Neural progenitor cell (in vitro differentiated cells): ENCODE data around the gene MARS1. TPM values are rescaled to one million over a fixed set of nuclear protein-coding genes. Genes with fewer than 3 reads are reported as not detected.

Experiments
- DNase-seq: peaks from one replicate; pipeline ENCODE4 v3.0.0-alpha.2; 2016; ENCODE audit warnings: low spot score
- H2AFZ ChIP-seq: fragments of 200-600 bp; sonication (generic); replicated peaks from 2 replicates; pipeline ENCODE4 v1.6.1; 2016; ENCODE audit warnings: antibody characterized with exemption
- H3F3A ChIP-seq: fragments of 200-600 bp; sonication (generic); 2 replicates; pipeline ENCODE4 v1.6.1; 2016; ENCODE audit warnings: antibody characterized with exemption, low read depth
- H3K27ac ChIP-seq: fragments of 200-600 bp; sonication (generic); 2 replicates; pipeline ENCODE4 v1.5.1; 2016; ENCODE audit warnings: mild to moderate bottlenecking
- H3K27me3 ChIP-seq: fragments of 200-600 bp; sonication (generic); 2 replicates; pipeline ENCODE4 v1.6.1; 2016; ENCODE audit warnings: mild to moderate bottlenecking, moderate library complexity
- H3K36me3 ChIP-seq: fragments of 200-600 bp; sonication (generic); 2 replicates; pipeline ENCODE4 v1.5.1; 2016
- H3K4me1 ChIP-seq: fragments of 200-600 bp; sonication (generic); 2 replicates; pipeline ENCODE4 v1.6.1; 2016; ENCODE audit warnings: mixed run types
- H3K4me2 ChIP-seq: fragments of 200-600 bp; sonication (generic); 2 replicates; pipeline ENCODE4 v1.6.1; 2016
- H3K4me3 ChIP-seq: fragments of 200-600 bp; sonication (generic); 2 replicates; pipeline ENCODE4 v1.5.1; 2016
- H3K79me2 ChIP-seq: fragments of 200-600 bp; sonication (generic); 2 replicates; pipeline ENCODE4 v1.6.1; 2016; ENCODE audit warnings: low read depth
- H3K9ac ChIP-seq: fragments of 200-600 bp; sonication (generic); 2 replicates; pipeline ENCODE4 v1.6.1; 2016
- H3K9me3 ChIP-seq: fragments of 200-600 bp; sonication (generic); 2 replicates; pipeline ENCODE4 v1.5.1; 2016; ENCODE audit warnings: low read depth
- H4K20me1 ChIP-seq: fragments of 200-600 bp; sonication (generic); 2 replicates; pipeline ENCODE4 v1.6.1; 2016; ENCODE audit warnings: low read depth
- H3K27ac Mint-ChIP-seq: 3 replicates; pipeline ENCODE4 v1.8.0; 2021; ENCODE audit warnings: mixed read lengths
- H3K27me3 Mint-ChIP-seq: 2 replicates; pipeline ENCODE4 v1.8.0; 2022; ENCODE audit warnings: low read depth, mild to moderate bottlenecking, inconsistent platforms, moderate library complexity, mixed read lengths; ENCODE audit not compliant: insufficient read depth
- H3K36me3 Mint-ChIP-seq: 3 replicates; pipeline ENCODE4 v1.8.0; 2021; ENCODE audit warnings: mixed read lengths
- H3K4me1 Mint-ChIP-seq: 3 replicates; pipeline ENCODE4 v1.8.0; 2021; ENCODE audit warnings: mixed read lengths
- H3K4me3 Mint-ChIP-seq: 3 replicates; pipeline ENCODE4 v1.8.0; 2021; ENCODE audit warnings: mild to moderate bottlenecking, moderate library complexity, mixed read lengths
- H3K9me3 Mint-ChIP-seq: 3 replicates; pipeline ENCODE4 v1.8.0; 2020; ENCODE audit warnings: mixed read lengths
- CTCF ChIP-seq: fragments of 200-600 bp; sonication (generic); IDR thresholded peaks from 2 replicates; pipeline ENCODE4 v1.5.1; 2017; ENCODE audit warnings: antibody characterized with exemption, mild to moderate bottlenecking
- EZH2 ChIP-seq: fragments of 200-600 bp; sonication (generic); IDR thresholded peaks from 2 replicates; pipeline ENCODE4 v1.6.1; 2017; ENCODE audit warnings: antibody characterized with exemption, mild to moderate bottlenecking, moderate library complexity
- EZH2phosphoT487 ChIP-seq: fragments of 200-600 bp; sonication (generic); IDR thresholded peaks from 2 replicates; pipeline ENCODE4 v1.6.1; 2017; ENCODE audit warnings: antibody characterized with exemption
- total RNA-seq: library from RNA; depleted of rRNA; stranded (reverse); fragments of >200 nt; gene quantifications from 2 replicates; pipeline ENCODE4 v1.2.3, GENCODE V29; 2015; ENCODE audit warnings: low replicate concordance

MARS1 gene
- total RNA-seq, 1 donor from 2014 or later: 109 TPM

- peaks cover 48% of the 10 kb centered on the region for H3K36me3 Mint-ChIP-seq
These were observed 48.7 kb downstream of the MARS1 start for GRCh38 chr12:57536597-57536942.

GRCh38 chr12:57539134-57539768, 51.4 kb downstream of the MARS1 start:
- peaks cover 6% of the 10 kb centered on the region for H3K4me1 Mint-ChIP-seq
- no peak overlapping the region for H3K27ac ChIP-seq
- H3K9ac ChIP-seq: no peak overlapping the region
- no peaks in the 10 kb centered on the region for H3F3A ChIP-seq
- H3K9me3 ChIP-seq: no peaks in the 10 kb centered on the region
- peaks cover 7% of the 10 kb centered on the region for H3K79me2 ChIP-seq
- H3K27me3 Mint-ChIP-seq: peaks cover 6% of the 10 kb centered on the region
- H3K9me3 Mint-ChIP-seq: no peaks in the 10 kb centered on the region
- no peak overlapping the region for H3K4me3 Mint-ChIP-seq
- TF ChIP-seq EZH2phosphoT487 (no peak), CTCF (no peak), EZH2 (no peak)
- H3K36me3 Mint-ChIP-seq: peaks cover 29% of the 10 kb centered on the region
- H3K27ac Mint-ChIP-seq: no peak overlapping the region
- no peaks in the 10 kb centered on the region for H3K36me3 ChIP-seq
- no peak overlapping the region for H3K4me3 ChIP-seq
- H3K27me3 ChIP-seq: no peaks in the 10 kb centered on the region
- no peak overlapping the region for H3K4me2 ChIP-seq
- H2AFZ ChIP-seq: no peak overlapping the region
- no peak for DNase-seq
- H4K20me1 ChIP-seq: peaks cover 28% of the 10 kb centered on the region
- H3K4me1 ChIP-seq: no peaks in the 10 kb centered on the region

More at GRCh38 chr12:57536597-57536942, 48.7 kb downstream of the MARS1 start:
- TF ChIP-seq EZH2phosphoT487 (no peak), EZH2 (no peak), CTCF (no peak)
- Histone ChIP-seq H3K36me3 (no peaks in the 10 kb centered on the region), H3K27me3 (no peaks in the 10 kb centered on the region), H2AFZ (no peak overlapping the region), H3K4me3 (no peak overlapping the region), H3K9me3 (no peaks in the 10 kb centered on the region), H3K4me2 (no peak overlapping the region), H3K79me2 (no peaks in the 10 kb centered on the region), H3F3A (peaks cover 3% of the 10 kb centered on the region), H4K20me1 (peaks cover 22% of the 10 kb centered on the region), H3K27ac (no peak overlapping the region), H3K4me1 (no peaks in the 10 kb centered on the region), H3K9ac (no peak overlapping the region)
- no peak for DNase-seq
- Mint-ChIP-seq H3K27ac (no peak overlapping the region), H3K4me1 (peaks cover 6% of the 10 kb centered on the region), H3K9me3 (no peaks in the 10 kb centered on the region), H3K4me3 (no peak overlapping the region), H3K27me3 (peaks cover 5% of the 10 kb centered on the region)

GRCh38 chr12:57541001-57541400, 53.1 kb downstream of the MARS1 start:
- no peak overlapping the region for H3K4me3 Mint-ChIP-seq
- Histone ChIP-seq H3K4me1 (peaks cover 5% of the 10 kb centered on the region), H3K9me3 (no peaks in the 10 kb centered on the region), H3K4me3 (no peak overlapping the region), H3F3A (no peaks in the 10 kb centered on the region), H3K27me3 (no peaks in the 10 kb centered on the region), H3K9ac (no peak overlapping the region), H3K27ac (no peak overlapping the region), H3K4me2 (no peak overlapping the region), H3K36me3 (no peaks in the 10 kb centered on the region), H2AFZ (no peak overlapping the region), H4K20me1 (peaks cover 38% of the 10 kb centered on the region), H3K79me2 (peaks cover 24% of the 10 kb centered on the region)
- H3K9me3 Mint-ChIP-seq: no peaks in the 10 kb centered on the region
- H3K36me3 Mint-ChIP-seq: peaks cover 21% of the 10 kb centered on the region
- no peak for DNase-seq
- TF ChIP-seq EZH2phosphoT487 (no peak), CTCF (no peak), EZH2 (no peak)
- H3K27ac Mint-ChIP-seq: no peak overlapping the region
- peaks cover 17% of the 10 kb centered on the region for H3K4me1 Mint-ChIP-seq
- peaks cover 2% of the 10 kb centered on the region for H3K27me3 Mint-ChIP-seq
